Adrenal gland (tissue), 5 donors: ENCODE results near the gene VTA1.

Experiments
- CTCF ChIP-seq, 6 experiments: fragments of 450-650 bp in 4 of 6; fragments of 200-600 bp in 2 of 6; sonication (generic) in 1 of 6; IDR thresholded peaks; 1 replicate in 5 of 6; 2 replicates in 1 of 6; pipeline versions ENCODE4 v1.5.1 to v1.8.0; 2016 to 2021; ENCODE audit warnings: antibody characterized with exemption in 6 of 6, mild to moderate bottlenecking in 2 of 6, moderate library complexity in 1 of 6
- POLR2A ChIP-seq, 2 donors: fragments of 450-650 bp; IDR thresholded peaks; one replicate each; pipeline ENCODE4 v1.6.1; 2017; ENCODE audit warnings: antibody characterized with exemption in 2 of 2, mild to moderate bottlenecking in 2 of 2, moderate library complexity in 1 of 2
- donor health status: DM: no; HTN: no; CAD: no.

- TF ChIP-seq CTCF (IDR thresholded peaks at IDR 0.05) (no peak), POLR2A (IDR thresholded peaks at IDR 0.05) (no peak)
Measured at GRCh38 chr6:142184307-142184706, 37.2 kb downstream of the VTA1 start.
